WTC11 (cell line): ENCODE measurements around the gene SLC1A3.

Experiments
- CTCF ChIP-seq: fragments of 200-600 bp; IDR thresholded peaks from 2 replicates; pipeline ENCODE4 v1.8.0; 2022; ENCODE audit warnings: antibody characterized with exemption
- MLX ChIP-seq: sonication (generic); formaldehyde crosslinking; IDR thresholded peaks from 2 replicates; pipeline ENCODE4 v1.8.1; 2023; ENCODE audit warnings: mild to moderate bottlenecking, missing genetic modification reagents, moderate library complexity
- NFYB ChIP-seq: sonication (generic); formaldehyde crosslinking; conservative IDR thresholded peaks from 2 replicates; pipeline ENCODE4 v1.8.0; 2022; ENCODE audit warnings: low read depth, missing genetic modification reagents
- ZNF512 ChIP-seq: sonication (generic); formaldehyde crosslinking; IDR thresholded peaks from 2 replicates; pipeline ENCODE4 v1.8.1; 2022; ENCODE audit warnings: missing genetic modification reagents, borderline replicate concordance

DNA sequence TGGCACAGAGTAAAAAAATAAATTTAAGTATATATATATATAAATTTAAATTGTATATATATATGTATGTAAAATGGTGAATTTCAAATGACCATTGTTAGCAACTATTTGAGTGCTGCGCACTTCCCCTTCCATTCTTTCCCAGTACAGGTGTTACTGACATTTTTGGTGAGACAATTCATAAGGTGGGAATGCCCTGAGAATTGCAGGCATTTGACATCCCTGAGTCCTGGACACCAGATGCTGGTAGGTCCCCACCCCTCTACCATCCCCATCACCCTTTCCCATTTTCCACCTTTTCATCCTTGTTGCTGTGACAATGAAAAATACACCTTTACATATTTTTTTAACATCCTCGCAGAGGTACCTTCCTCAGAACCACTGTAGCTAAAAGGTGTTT, 91.6 kb downstream of the SLC1A3 start:
- TF ChIP-seq CTCF (no peak), NFYB (CRISPR knock-in tag) (no peak), MLX (CRISPR knock-in tag) (no peak), ZNF512 (CRISPR knock-in tag) (no peak)
